K562 (cell line): ENCODE data around the gene CENPN. TPM values are rescaled to one million over a fixed set of nuclear protein-coding genes. Genes with fewer than 3 reads are reported as not detected.

Experiments
- ATAC-seq: fragments of 200-7000 bp; cut with Tn5 transposase; 3 replicates; pipeline ENCODE4 v1.9.1; 2020; ENCODE audit warnings: moderate library complexity
- BruUV-seq: library from RNA; stranded (reverse); fragments of 400-500 nt; replicated peaks from 2 replicates; lab custom pipeline; 2021; lab: Mats Ljungman, UMichigan
- CTCF ChIA-PET: fragments of 300-600 bp; formaldehyde crosslinking; extraction: SDS; loops from one replicate; lab custom pipeline; 2021; ENCODE audit warnings: low intra/inter-chr PET ratio; lab: Yijun Ruan, JAX
- POLR2A ChIA-PET: fragments of 300-600, 350-650 bp; sonication (Branson Sonifier 250); formaldehyde crosslinking; extraction: SDS; loops from one replicate; lab custom pipeline; 2021; ENCODE audit warnings: antibody characterized with exemption, inconsistent platforms; lab: Yijun Ruan, JAX
- DNase-seq, 4 experiments: peaks; one replicate each; pipeline versions ENCODE4 v3.0.0 to v3.0.0-alpha.2; 2011 to 2018; ENCODE audit warnings: low spot score in 3 of 4, mixed read lengths in 3 of 4; ENCODE audit errors: extremely low read depth in 1 of 4
- FAIRE-seq: peaks from 2 replicates; lab custom pipeline; 2011; peaks lifted over from hg19 to GRCh38; lab: Jason Lieb, UNC
- H2AFZ ChIP-seq: 2 replicates; pipeline ENCODE4 v1.6.0; 2011; ENCODE audit warnings: low read depth, low read length, control low read depth, inconsistent platforms
- H3K27ac ChIP-seq: fragments of 200-600 bp; 3 replicates; pipeline ENCODE4 v1.8.0; 2011; ENCODE audit warnings: low read depth, mild to moderate bottlenecking, control low read depth, inconsistent platforms, low read length, moderate library complexity, mixed read lengths; ENCODE audit errors: extremely low read depth
- H3K27me3 ChIP-seq, 2 experiments: fragments of 300-600 bp in 1 of 2; 2 replicates in 1 of 2; 3 replicates in 1 of 2; pipeline versions ENCODE4 v1.6.0 to v1.8.0; 2011; ENCODE audit warnings: inconsistent platforms in 2 of 2, low read length in 2 of 2, mild to moderate bottlenecking in 1 of 2, mixed read lengths in 1 of 2, moderate library complexity in 1 of 2; ENCODE audit not compliant: control insufficient read depth in 2 of 2, insufficient read depth in 2 of 2
- H3K36me3 ChIP-seq: fragments of 300-600 bp; 3 replicates; pipeline ENCODE4 v1.8.0; 2011; ENCODE audit warnings: mild to moderate bottlenecking, low read length, inconsistent platforms; ENCODE audit not compliant: control insufficient read depth, insufficient read depth
- H3K4me1 ChIP-seq, 2 experiments: fragments of 200-600 bp in 1 of 2; replicated peaks in 1 of 2; 2 replicates in 1 of 2; 3 replicates in 1 of 2; pipeline versions ENCODE4 v1.5.1 to v1.8.0; 2011; ENCODE audit warnings: inconsistent platforms in 2 of 2, low read length in 2 of 2, mild to moderate bottlenecking in 1 of 2, mixed read lengths in 1 of 2, moderate library complexity in 1 of 2; ENCODE audit not compliant: control insufficient read depth in 2 of 2, insufficient read depth in 2 of 2
- H3K4me2 ChIP-seq: 2 replicates; pipeline ENCODE4 v1.6.1; 2011; ENCODE audit warnings: low read length, control low read depth, inconsistent platforms, mixed read lengths; ENCODE audit not compliant: insufficient read depth
- H3K4me3 ChIP-seq: fragments of 200-600 bp; sonication (generic), shearing (Covaris generic); 2 replicates; pipeline ENCODE4 v1.5.1; 2016; ENCODE audit warnings: control low read depth, inconsistent platforms
- H3K79me2 ChIP-seq: fragments of 200-600 bp; 3 replicates; pipeline ENCODE4 v1.8.0; 2011; ENCODE audit warnings: low read length, inconsistent platforms; ENCODE audit not compliant: control insufficient read depth, insufficient read depth
- H3K9ac ChIP-seq, 2 experiments: 2 replicates each; pipeline versions ENCODE4 v1.6.0 to v1.6.1; 2011; ENCODE audit warnings: low read depth in 2 of 2, low read length in 2 of 2, control low read depth in 1 of 2, inconsistent platforms in 1 of 2, mild to moderate bottlenecking in 1 of 2, mixed read lengths in 1 of 2; ENCODE audit not compliant: insufficient read depth in 1 of 2
- H3K9me1 ChIP-seq: one replicate; pipeline ENCODE4 v1.6.0; 2011; ENCODE audit warnings: inconsistent platforms, mild to moderate bottlenecking, low read length, moderate library complexity; ENCODE audit not compliant: control insufficient read depth, insufficient read depth
- H3K9me3 ChIP-seq: replicated peaks from 2 replicates; pipeline ENCODE4 v1.5.1; 2011; ENCODE audit warnings: low read depth, low read length, inconsistent platforms; ENCODE audit not compliant: control insufficient read depth, insufficient read depth
- H4K20me1 ChIP-seq: replicated peaks from 2 replicates; pipeline ENCODE4 v1.6.1; 2011; ENCODE audit warnings: low read length, inconsistent platforms, mixed read lengths; ENCODE audit not compliant: control insufficient read depth, insufficient read depth
- ARNT ChIP-seq, 2 experiments: fragments of 450-650 bp; IDR thresholded peaks; 2 replicates each; pipeline ENCODE4 v1.6.1; 2016; ENCODE audit warnings: mild to moderate bottlenecking in 1 of 2
- BHLHE40 ChIP-seq: IDR thresholded peaks from 2 replicates; pipeline ENCODE4 v1.6.1; 2011; ENCODE audit warnings: low read length, improper control_type of control experiment
- CHD1 ChIP-seq: fragments of 200-600 bp; sonication (generic); IDR thresholded peaks from one replicate; pipeline ENCODE4 v1.6.1; 2012; ENCODE audit warnings: mild to moderate bottlenecking, moderate library complexity, low read length, inconsistent platforms
- E2F3 ChIP-seq: fragments of 250-450 bp; sonication (Bioruptor Pico); IDR thresholded peaks from 2 replicates; pipeline ENCODE4 v1.4.0; 2020; ENCODE audit warnings: mild to moderate bottlenecking
- FOXP1 ChIP-seq: sonication (generic); formaldehyde crosslinking; IDR thresholded peaks from 2 replicates; pipeline ENCODE4 v1.8.0; 2022; ENCODE audit warnings: mild to moderate bottlenecking, missing genetic modification reagents
- MXI1 ChIP-seq: IDR thresholded peaks from 2 replicates; pipeline ENCODE4 v1.6.1; 2011; ENCODE audit warnings: low read depth, mild to moderate bottlenecking, improper control_type of control experiment, low read length
- TEAD1 ChIP-seq, 2 experiments: fragments of 450-650 bp in 1 of 2; sonication (generic) in 1 of 2; formaldehyde crosslinking; IDR thresholded peaks; 2 replicates each; pipeline versions ENCODE4 v1.4.0 to v1.8.0; 2020 to 2022; ENCODE audit warnings: mild to moderate bottlenecking in 2 of 2, missing genetic modification reagents in 1 of 2
- TEAD4 ChIP-seq, 2 experiments: sonication (generic) in 1 of 2; formaldehyde crosslinking in 1 of 2; IDR thresholded peaks; 2 replicates each; pipeline versions ENCODE4 v1.6.1 to v1.8.0; 2012 to 2022; ENCODE audit warnings: borderline replicate concordance in 1 of 2, inconsistent platforms in 1 of 2, low read length in 1 of 2, mild to moderate bottlenecking in 1 of 2, missing genetic modification reagents in 1 of 2
- YBX1 ChIP-seq: fragments of 450-650 bp; IDR thresholded peaks from 2 replicates; pipeline ENCODE4 v1.7.1; 2016; ENCODE audit warnings: mild to moderate bottlenecking
- ZFP36 ChIP-seq: fragments of 150-350 bp; IDR thresholded peaks from 2 replicates; pipeline ENCODE4 v1.6.1; 2018; ENCODE audit warnings: low read length, low read depth; ENCODE audit not compliant: partially characterized antibody
- WGBS: fragments of 100-300 bp; shearing (Covaris generic); methylation state at CpG from one replicate; pipeline ENCODE4 v1.1.6; 2016; ENCODE audit warnings: low coverage, mixed read lengths; ENCODE audit not compliant: insufficient coverage; ENCODE audit errors: missing lambda C conversion rate; 5-methylcytosine and 5-hydroxymethylcytosine counted together
- in situ Hi-C: fragments of 300-500 bp; cut with MboI; formaldehyde crosslinking; loops from 4 replicates; pipeline ENCODE4 v1.15.0; 2018; ENCODE audit warnings: inconsistent platforms, mixed read lengths
- intact Hi-C: fragments of 100-400 bp; cut with micrococcal nuclease; formaldehyde crosslinking; loops from 2 replicates; pipeline ENCODE4 v1.14.2; 2022
- polyA plus RNA-seq, 8 experiments: library from polyadenylated mRNA; depleted of rRNA in 4 of 8; stranded (reverse) in 5 of 8; unstranded in 3 of 8; fragments of >200 nt; fragmentation: Nextera tagmentation in 2 of 8; fragmentation: Illumina TruSeq in 1 of 8; extraction: Ambion mirVana in 2 of 8; extraction: Trizol in 1 of 8; gene quantifications; 2 replicates each; pipeline versions ENCODE4 v1.2.1 to v1.2.3, GENCODE V29; 2011 to 2014; ENCODE audit warnings: inconsistent platforms in 1 of 8, missing spikeins in 1 of 8
- total RNA-seq, 7 experiments: library from RNA; depleted of rRNA in 6 of 7; stranded (reverse); fragments of >200 nt in 6 of 7; fragmentation: Illumina TruSeq in 2 of 7; extraction: Trizol in 2 of 7; gene quantifications; 2 replicates each; pipeline versions ENCODE4 v1.2.1 to v1.2.3, GENCODE V29; 2011 to 2021; ENCODE audit warnings: low replicate concordance in 1 of 7
- TF ChIP-seq, protein P1 (sequence below), 2 experiments: IDR thresholded peaks; 2 replicates each; pipeline ENCODE4 v1.6.1; 2012; ENCODE audit warnings: improper control_type of control experiment in 2 of 2, low read depth in 2 of 2, low read length in 2 of 2, borderline replicate concordance in 1 of 2

The CENPN gene
- total and polyA plus RNA-seq, 9 of the 15 experiments (the other 6 are each of a cell fraction or from before 2014, with no cell fraction given), result 92.3 to 384 (median 140) TPM

GRCh38 chr16:81005610-81006161 lies 1.3 kb upstream of the CENPN start:
- BruUV-seq, result no TSS peak
- in situ Hi-C loops, result loop anchor here (25.0 kb wide), 1 partner anchor 732 kb away; no protein-coding TSS in a partner anchor
- Histone ChIP-seq H3K79me2 (peaks cover 94% of the 10 kb centered on the region), H2AFZ (peak overlapping the region; percentile 100), H3K27me3 (no peaks in the 10 kb centered on the region), H3K4me3 (peak overlapping the region; percentile 82), H4K20me1 (peaks cover 22% of the 10 kb centered on the region), H3K4me1 (peaks cover 21 to 30% of the 10 kb centered on the region in 2 experiments; a peak in 4 of 5 replicates), H3K9me1 (peaks cover 4% of the 10 kb centered on the region), H3K4me2 (peak overlapping the region; percentile 97), H3K9me3 (no peaks in the 10 kb centered on the region), H3K9ac (peak overlapping the region; percentile 91 to 98), H3K36me3 (peaks cover 31% of the 10 kb centered on the region), H3K27ac (peak overlapping the region; percentile 100)
- intact Hi-C loops, result loop anchor here (2.0 to 5.0 kb wide), 2 partner anchors 31 to 1083 kb away; no protein-coding TSS in a partner anchor
- ChIA-PET POLR2A (interaction anchor here (1.5 kb wide), 1 partner anchor 12 kb away, joined by 8 read pairs; no protein-coding TSS in a partner anchor), CTCF (no interaction called here)
- 3% methylated on average over 18 of the region's 18 CpGs for WGBS
- peak in 1 of 4 experiments; percentile 36 for DNase-seq
- FAIRE-seq, result no peak
- ATAC-seq, result no peak
- TF ChIP-seq MXI1 (no peak), CHD1 (peak; percentile 68), ZFP36 (no peak), TEAD4 (IDR thresholded peaks at IDR 0.05; ENCODE audit: low read length) (no peak), TEAD4 (CRISPR knock-in tag; IDR thresholded peaks at IDR 0.05; ENCODE audit: borderline replicate concordance) (peak; percentile 47; the same call in 1 of the 2 replicates), BHLHE40 (0 out of 2 replicates have a peak, but pooled peaks have one; percentile 7), FOXP1 (0 out of 2 replicates have a peak, but pooled peaks have one; percentile 46), E2F3 (CRISPR knock-in tag) (0 out of 2 replicates have a peak, but pooled peaks have one; percentile 34), ARNT (IDR thresholded peaks at IDR 0.05) (0 out of 4 replicates have a peak, but pooled peaks of 1 of the 2 experiments have one; percentile 51), TEAD1 (CRISPR knock-in tag; IDR thresholded peaks at IDR 0.05) (0 out of 4 replicates have a peak, but pooled peaks of 1 of the 2 experiments have one; percentile 48), YBX1 (no peak)
- TF ChIP-seq, protein P1, sequence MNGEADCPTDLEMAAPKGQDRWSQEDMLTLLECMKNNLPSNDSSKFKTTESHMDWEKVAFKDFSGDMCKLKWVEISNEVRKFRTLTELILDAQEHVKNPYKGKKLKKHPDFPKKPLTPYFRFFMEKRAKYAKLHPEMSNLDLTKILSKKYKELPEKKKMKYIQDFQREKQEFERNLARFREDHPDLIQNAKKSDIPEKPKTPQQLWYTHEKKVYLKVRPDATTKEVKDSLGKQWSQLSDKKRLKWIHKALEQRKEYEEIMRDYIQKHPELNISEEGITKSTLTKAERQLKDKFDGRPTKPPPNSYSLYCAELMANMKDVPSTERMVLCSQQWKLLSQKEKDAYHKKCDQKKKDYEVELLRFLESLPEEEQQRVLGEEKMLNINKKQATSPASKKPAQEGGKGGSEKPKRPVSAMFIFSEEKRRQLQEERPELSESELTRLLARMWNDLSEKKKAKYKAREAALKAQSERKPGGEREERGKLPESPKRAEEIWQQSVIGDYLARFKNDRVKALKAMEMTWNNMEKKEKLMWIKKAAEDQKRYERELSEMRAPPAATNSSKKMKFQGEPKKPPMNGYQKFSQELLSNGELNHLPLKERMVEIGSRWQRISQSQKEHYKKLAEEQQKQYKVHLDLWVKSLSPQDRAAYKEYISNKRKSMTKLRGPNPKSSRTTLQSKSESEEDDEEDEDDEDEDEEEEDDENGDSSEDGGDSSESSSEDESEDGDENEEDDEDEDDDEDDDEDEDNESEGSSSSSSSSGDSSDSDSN (IDR thresholded peaks at IDR 0.05; ENCODE audit: borderline replicate concordance in 1 of 2, low read depth in 2 of 2, low read length in 2 of 2), result no peak
